GM18867 (cell line): ENCODE results near the gene TMEM138.
"Not testable (repeated sequence)": the region's sequence is repeated elsewhere in the genome, so short reads cannot be mapped to it uniquely, and the experiment has no call there.

Experiments used
- ATAC-seq: cut with Tn5 transposase; IDR thresholded peaks from one replicate; pipeline ENCODE4 v1.9.1; 2021; ENCODE audit warnings: mild to moderate bottlenecking, moderate library complexity; ENCODE audit not compliant: unreplicated experiment

TMEM138 gene

GRCh38 chr11:61362542-61362875 lies 335 bp downstream of the TMEM138 start:
- ATAC-seq, result no peak

- no peak for ATAC-seq
Observed at GRCh38 chr11:61364012-61364675, 2.0 kb downstream of the TMEM138 start.

GRCh38 chr11:61367406-61367805 lies 5.2 kb downstream of the TMEM138 start:
- ATAC-seq, result no peak

GRCh38 chr11:61368646-61369045 lies 6.5 kb downstream of the TMEM138 start:
- ATAC-seq, result no peak

- peak; percentile 36 for ATAC-seq
Observed at GRCh38 chr11:61369372-61370348, 7.5 kb downstream of the TMEM138 start.

GRCh38 chr11:61370349-61371005 lies 8.3 kb downstream of the TMEM138 start:
- ATAC-seq, result no peak

GRCh38 chr11:61372659-61373420 lies 10.7 kb downstream of the TMEM138 start:
- ATAC-seq, result no peak

- ATAC-seq, result no peak
Observed at GRCh38 chr11:61375761-61376108, 13.6 kb downstream of the TMEM138 start.

- ATAC-seq, result no peak
Observed at GRCh38 chr11:61377461-61378160, 15.4 kb downstream of the TMEM138 start.

- no peak for ATAC-seq
Observed at GRCh38 chr11:61378713-61379313, 16.6 kb downstream of the TMEM138 start.

GRCh38 chr11:61380884-61381283 lies 18.7 kb downstream of the TMEM138 start:
- no peak for ATAC-seq

GRCh38 chr11:61383859-61384258 lies 21.7 kb downstream of the TMEM138 start:
- ATAC-seq, result not testable (repeated sequence)

- no peak for ATAC-seq
Observed at GRCh38 chr11:61384271-61385242, 22.4 kb downstream of the TMEM138 start.

GRCh38 chr11:61390161-61390560 lies 28.0 kb downstream of the TMEM138 start:
- no peak for ATAC-seq

GRCh38 chr11:61392981-61393595 lies 30.9 kb downstream of the TMEM138 start:
- no peak for ATAC-seq

GRCh38 chr11:61401173-61401572 lies 39.0 kb downstream of the TMEM138 start:
- ATAC-seq, result no peak

- no peak for ATAC-seq
Observed at GRCh38 chr11:61401573-61401972, 39.4 kb downstream of the TMEM138 start.

GRCh38 chr11:61403658-61404057 lies 41.5 kb downstream of the TMEM138 start:
- ATAC-seq, result no peak
